ENCODE results near the gene CAD.

CAD gene

GRCh38 chr2:27189989-27190388 lies 27.2 kb upstream of the CAD start:
- TF ChIP-seq GATA2 (IDR thresholded peaks at IDR 0.05; ENCODE audit: low read depth, low read length): no peak
- TF ChIP-seq GATA3 (IDR thresholded peaks at IDR 0.05; ENCODE audit: low read depth, low read length): no peak

GRCh38 chr2:27191070-27191829 lies 25.9 kb upstream of the CAD start:
- TF ChIP-seq GATA3 (IDR thresholded peaks at IDR 0.05; ENCODE audit: low read depth, low read length): no peak
- TF ChIP-seq GATA2 (IDR thresholded peaks at IDR 0.05; ENCODE audit: low read depth, low read length): no peak

- TF ChIP-seq GATA2 (IDR thresholded peaks at IDR 0.05; ENCODE audit: low read depth, low read length) (no peak), GATA3 (IDR thresholded peaks at IDR 0.05; ENCODE audit: low read depth, low read length) (no peak)
Observed at GRCh38 chr2:27194538-27195354, 22.4 kb upstream of the CAD start.

GRCh38 chr2:27198627-27199026 lies 18.5 kb upstream of the CAD start:
- TF ChIP-seq GATA3 (IDR thresholded peaks at IDR 0.05; ENCODE audit: low read depth, low read length) (no peak), GATA2 (IDR thresholded peaks at IDR 0.05; ENCODE audit: low read depth, low read length) (no peak)

- no peak for TF ChIP-seq GATA3 (IDR thresholded peaks at IDR 0.05; ENCODE audit: low read depth, low read length)
- TF ChIP-seq GATA2 (IDR thresholded peaks at IDR 0.05; ENCODE audit: low read depth, low read length): no peak
Observed at GRCh38 chr2:27199241-27199640, 17.9 kb upstream of the CAD start.

- TF ChIP-seq GATA2 (IDR thresholded peaks at IDR 0.05; ENCODE audit: low read depth, low read length) (no peak), GATA3 (IDR thresholded peaks at IDR 0.05; ENCODE audit: low read depth, low read length) (no peak)
Observed at GRCh38 chr2:27201675-27202074, 15.5 kb upstream of the CAD start.

GRCh38 chr2:27202854-27203253 lies 14.3 kb upstream of the CAD start:
- no peak for TF ChIP-seq GATA2 (IDR thresholded peaks at IDR 0.05; ENCODE audit: low read depth, low read length)
- no peak for TF ChIP-seq GATA3 (IDR thresholded peaks at IDR 0.05; ENCODE audit: low read depth, low read length)

GRCh38 chr2:27203741-27204140 lies 13.4 kb upstream of the CAD start:
- no peak for TF ChIP-seq GATA3 (IDR thresholded peaks at IDR 0.05; ENCODE audit: low read depth, low read length)
- no peak for TF ChIP-seq GATA2 (IDR thresholded peaks at IDR 0.05; ENCODE audit: low read depth, low read length)

- no peak for TF ChIP-seq GATA2 (IDR thresholded peaks at IDR 0.05; ENCODE audit: low read depth, low read length)
- TF ChIP-seq GATA3 (IDR thresholded peaks at IDR 0.05; ENCODE audit: low read depth, low read length): no peak
Observed at GRCh38 chr2:27204566-27204965, 12.6 kb upstream of the CAD start.

GRCh38 chr2:27205206-27205605 lies 12.0 kb upstream of the CAD start:
- TF ChIP-seq GATA2 (IDR thresholded peaks at IDR 0.05; ENCODE audit: low read depth, low read length) (no peak), GATA3 (IDR thresholded peaks at IDR 0.05; ENCODE audit: low read depth, low read length) (no peak)

GRCh38 chr2:27206346-27206745 lies 10.8 kb upstream of the CAD start:
- TF ChIP-seq GATA2 (IDR thresholded peaks at IDR 0.05; ENCODE audit: low read depth, low read length): no peak
- TF ChIP-seq GATA3 (IDR thresholded peaks at IDR 0.05; ENCODE audit: low read depth, low read length): no peak

- no peak for TF ChIP-seq GATA3 (IDR thresholded peaks at IDR 0.05; ENCODE audit: low read depth, low read length)
- no peak for TF ChIP-seq GATA2 (IDR thresholded peaks at IDR 0.05; ENCODE audit: low read depth, low read length)
Observed at GRCh38 chr2:27208486-27209050, 8.6 kb upstream of the CAD start.

- TF ChIP-seq GATA3 (IDR thresholded peaks at IDR 0.05; ENCODE audit: low read depth, low read length) (no peak), GATA2 (IDR thresholded peaks at IDR 0.05; ENCODE audit: low read depth, low read length) (no peak)
Observed at GRCh38 chr2:27209621-27210401, 7.4 kb upstream of the CAD start.

All from SH-SY5Y (cell line).